HepG2 (cell line): ENCODE measurements around the gene SYP. TPM values are rescaled to one million over a fixed set of nuclear protein-coding genes. Genes with fewer than 3 reads are reported as not detected.

Source experiments
- ATAC-seq: fragments of 200-7000 bp; cut with Tn5 transposase; 3 replicates; pipeline ENCODE4 v1.9.1; 2020; ENCODE audit warnings: mild to moderate bottlenecking, moderate library complexity
- BruUV-seq: library from RNA; stranded (reverse); fragments of 400-500 nt; replicated peaks from 2 replicates; lab custom pipeline; 2021; lab: Mats Ljungman, UMichigan
- CTCF ChIA-PET: fragments of 300-600 bp; formaldehyde crosslinking; extraction: SDS; loops from one replicate; lab custom pipeline; 2021; ENCODE audit warnings: low total read pairs, inconsistent platforms, low intra/inter-chr PET ratio; lab: Yijun Ruan, JAX
- POLR2A ChIA-PET: fragments of 350-600 bp; sonication (Branson Sonifier 250); formaldehyde crosslinking; loops from one replicate; lab custom pipeline; 2020; ENCODE audit warnings: antibody characterized with exemption, inconsistent platforms; lab: Yijun Ruan, JAX
- DNase-seq: peaks from one replicate; pipeline ENCODE4 v3.0.0-alpha.2; 2015; ENCODE audit warnings: low spot score
- FAIRE-seq: peaks from 3 replicates; lab custom pipeline; 2011; peaks lifted over from hg19 to GRCh38; lab: Jason Lieb, UNC
- H2AFZ ChIP-seq: one replicate; pipeline ENCODE4 v1.6.1; 2011; ENCODE audit warnings: low read length, inconsistent platforms
- H3K27ac ChIP-seq: fragments of 300-600 bp; 3 replicates; pipeline ENCODE4 v1.8.0; 2011; ENCODE audit warnings: mixed run types, mild to moderate bottlenecking, mixed read lengths, low read length, inconsistent platforms; ENCODE audit not compliant: insufficient read depth; ENCODE audit errors: extremely low read length
- H3K27me3 ChIP-seq, 2 experiments: fragments of 200-600 bp in 1 of 2; 2 replicates in 1 of 2; 3 replicates in 1 of 2; pipeline versions ENCODE4 v1.6.0 to v1.8.0; 2011; ENCODE audit warnings: low read length in 2 of 2, mild to moderate bottlenecking in 2 of 2, moderate library complexity in 2 of 2, inconsistent platforms in 1 of 2; ENCODE audit not compliant: insufficient read depth in 2 of 2, control insufficient read depth in 1 of 2
- H3K36me3 ChIP-seq, 2 experiments: fragments of 200-600 bp in 1 of 2; replicated peaks in 1 of 2; 2 replicates in 1 of 2; 3 replicates in 1 of 2; pipeline versions ENCODE4 v1.5.1 to v1.8.0; 2011; ENCODE audit warnings: low read length in 2 of 2, inconsistent platforms in 1 of 2; ENCODE audit not compliant: insufficient read depth in 2 of 2, control insufficient read depth in 1 of 2
- H3K4me1 ChIP-seq: 2 replicates; pipeline ENCODE4 v1.5.1; 2012; ENCODE audit warnings: low read length, inconsistent platforms; ENCODE audit not compliant: insufficient read depth
- H3K4me2 ChIP-seq: 2 replicates; pipeline ENCODE4 v1.6.0; 2011; ENCODE audit warnings: low read depth, low read length, inconsistent platforms
- H3K4me3 ChIP-seq, 3 experiments: fragments of 200-600 bp in 1 of 3; sonication (generic), shearing (Covaris generic) in 1 of 3; replicated peaks in 1 of 3; 2 replicates each; pipeline ENCODE4 v1.5.1; 2011 to 2016; ENCODE audit warnings: low read length in 3 of 3, inconsistent platforms in 2 of 3, low read depth in 2 of 3, mild to moderate bottlenecking in 2 of 3, control low read depth in 1 of 3, mixed read lengths in 1 of 3; ENCODE audit not compliant: insufficient read depth in 1 of 3
- H3K79me2 ChIP-seq: one replicate; pipeline ENCODE4 v1.6.1; 2011; ENCODE audit warnings: low read length, inconsistent platforms; ENCODE audit not compliant: insufficient read depth
- H3K9ac ChIP-seq: 2 replicates; pipeline ENCODE4 v1.6.0; 2011; ENCODE audit warnings: mild to moderate bottlenecking, low read depth, low read length, inconsistent platforms; ENCODE audit not compliant: insufficient read depth
- H3K9me3 ChIP-seq: 2 replicates; pipeline ENCODE4 v1.5.1; 2012; ENCODE audit warnings: mild to moderate bottlenecking, low read length
- H4K20me1 ChIP-seq: 2 replicates; pipeline ENCODE4 v1.6.0; 2011; ENCODE audit warnings: inconsistent platforms, mild to moderate bottlenecking, low read length, moderate library complexity; ENCODE audit not compliant: insufficient read depth
- CEBPG ChIP-seq: IDR thresholded peaks from 2 replicates; pipeline ENCODE4 v1.6.1; 2016
- HNF4A ChIP-seq: sonication (generic); formaldehyde crosslinking; IDR thresholded peaks from 2 replicates; pipeline ENCODE4 v1.4.0; 2020; ENCODE audit warnings: missing genetic modification reagents
- USF2 ChIP-seq, 2 experiments: sonication (generic) in 1 of 2; formaldehyde crosslinking in 1 of 2; IDR thresholded peaks; 2 replicates each; pipeline versions ENCODE4 v1.5.1 to v1.6.1; 2011 to 2020; ENCODE audit warnings: borderline replicate concordance in 1 of 2, low read depth in 1 of 2, low read length in 1 of 2, mild to moderate bottlenecking in 1 of 2, missing genetic modification reagents in 1 of 2, moderate library complexity in 1 of 2
- ZBTB20 ChIP-seq: sonication (generic); formaldehyde crosslinking; IDR thresholded peaks from 2 replicates; pipeline ENCODE4 v1.8.1; 2023; ENCODE audit warnings: missing genetic modification reagents, low read depth, mild to moderate bottlenecking, borderline replicate concordance
- ZNF629 ChIP-seq: sonication (generic); formaldehyde crosslinking; conservative IDR thresholded peaks from 2 replicates; pipeline ENCODE4 v1.5.0; 2020; ENCODE audit warnings: missing genetic modification reagents
- WGBS: methylation state at CpG from one replicate; pipeline ENCODE4 v1.1.6; 2017; ENCODE audit warnings: low lambda C conversion rate; 5-methylcytosine and 5-hydroxymethylcytosine counted together
- in situ Hi-C: cut with HindIII; loops from 2 replicates; pipeline ENCODE4 v1.10.0; 2017; ENCODE audit warnings: low pct_unique_long_range_greater_than_20kb; ENCODE audit not compliant: extremely low pct_ligation_motif_present
- intact Hi-C: fragments of 100-400 bp; cut with micrococcal nuclease; formaldehyde crosslinking; loops from one replicate; pipeline ENCODE4 v1.10.0; 2022; ENCODE audit not compliant: unreplicated experiment
- polyA plus RNA-seq, 8 experiments: library from polyadenylated mRNA; depleted of rRNA in 3 of 8; stranded (reverse) in 7 of 8; unstranded in 1 of 8; fragments of >200 nt; fragmentation: Illumina TruSeq in 4 of 8; extraction: Trizol in 4 of 8; gene quantifications; 2 replicates each; pipeline versions ENCODE4 v1.2.1 to v1.2.3, GENCODE V29; 2011 to 2016; ENCODE audit warnings: low read depth in 4 of 8, missing spikeins in 1 of 8, mixed read lengths in 1 of 8; ENCODE audit not compliant: insufficient read depth in 1 of 8
- total RNA-seq, 5 experiments: library from RNA; depleted of rRNA; stranded (reverse); fragments of >200 nt; fragmentation: Illumina TruSeq; extraction: Trizol; gene quantifications; 2 replicates each; pipeline ENCODE4 v1.2.3, GENCODE V29; 2016; ENCODE audit warnings: low read depth in 1 of 5
- TF ChIP-seq, protein P1 (sequence below): sonication (generic); formaldehyde crosslinking; IDR thresholded peaks from 2 replicates; pipeline ENCODE4 v1.4.0; 2020; ENCODE audit warnings: missing genetic modification reagents, mild to moderate bottlenecking, borderline replicate concordance
- TF ChIP-seq, protein P2 (sequence below): sonication (generic); formaldehyde crosslinking; IDR thresholded peaks from 2 replicates; pipeline ENCODE4 v1.8.1; 2022; ENCODE audit warnings: low read depth, mild to moderate bottlenecking, missing genetic modification reagents

SYP gene
- total and polyA plus RNA-seq, 2 of the 13 experiments (the other 11 are each of a cell fraction or from before 2014, with no cell fraction given) = 2.0 to 2.5 TPM

GRCh38 chrX:49238735-49239134 is 38.7 kb upstream of the SYP start:
- H3K4me3 ChIP-seq = no peak overlapping the region
- intact Hi-C loops = no loop called here
- ATAC-seq (peak; percentile 49; the same call in 2 of the 3 replicates), DNase-seq (peak; percentile 29), FAIRE-seq (peak; percentile 37)
- no TSS peak for BruUV-seq
- WGBS = 57% methylated on average over 7 of the region's 7 CpGs
- H3K9ac ChIP-seq = no peak overlapping the region
- H3K4me2 ChIP-seq = no peak overlapping the region
- in situ Hi-C loops = no loop called here
- ChIA-PET POLR2A (no interaction called here), CTCF (no interaction called here)
- H3K36me3 ChIP-seq = no peaks in the 10 kb centered on the region; a peak in 1 of 5 replicates
- no peak overlapping the region for H3K27ac ChIP-seq
- H3K79me2 ChIP-seq = no peaks in the 10 kb centered on the region
- H3K27me3 ChIP-seq = no peaks in the 10 kb centered on the region
- H4K20me1 ChIP-seq = no peaks in the 10 kb centered on the region
- H3K4me1 ChIP-seq = peaks cover 25% of the 10 kb centered on the region; the same call in 1 of the 2 replicates
- TF ChIP-seq HNF4A (CRISPR knock-in tag) (peak; percentile 43), ZBTB20 (CRISPR knock-in tag) (no peak), USF2 (IDR thresholded peaks at IDR 0.05; ENCODE audit: low read depth, low read length) (no peak), USF2 (CRISPR knock-in tag; IDR thresholded peaks at IDR 0.05; ENCODE audit: borderline replicate concordance) (no peak), CEBPG (CRISPR knock-in tag) (0 out of 2 replicates have a peak, but pooled peaks have one; percentile 10), ZNF629 (CRISPR knock-in tag) (peak; percentile 65)
- TF ChIP-seq, protein P1, sequence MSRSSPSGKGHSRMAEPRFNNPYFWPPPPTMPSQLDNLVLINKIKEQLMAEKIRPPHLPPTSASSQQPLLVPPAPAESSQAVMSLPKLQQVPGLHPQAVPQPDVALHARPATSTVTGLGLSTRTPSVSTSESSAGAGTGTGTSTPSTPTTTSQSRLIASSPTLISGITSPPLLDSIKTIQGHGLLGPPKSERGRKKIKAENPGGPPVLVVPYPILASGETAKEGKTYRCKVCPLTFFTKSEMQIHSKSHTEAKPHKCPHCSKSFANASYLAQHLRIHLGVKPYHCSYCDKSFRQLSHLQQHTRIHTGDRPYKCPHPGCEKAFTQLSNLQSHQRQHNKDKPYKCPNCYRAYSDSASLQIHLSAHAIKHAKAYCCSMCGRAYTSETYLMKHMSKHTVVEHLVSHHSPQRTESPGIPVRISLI = peak; percentile 56; the same call in 1 of the 2 replicates
- TF ChIP-seq, protein P2, sequence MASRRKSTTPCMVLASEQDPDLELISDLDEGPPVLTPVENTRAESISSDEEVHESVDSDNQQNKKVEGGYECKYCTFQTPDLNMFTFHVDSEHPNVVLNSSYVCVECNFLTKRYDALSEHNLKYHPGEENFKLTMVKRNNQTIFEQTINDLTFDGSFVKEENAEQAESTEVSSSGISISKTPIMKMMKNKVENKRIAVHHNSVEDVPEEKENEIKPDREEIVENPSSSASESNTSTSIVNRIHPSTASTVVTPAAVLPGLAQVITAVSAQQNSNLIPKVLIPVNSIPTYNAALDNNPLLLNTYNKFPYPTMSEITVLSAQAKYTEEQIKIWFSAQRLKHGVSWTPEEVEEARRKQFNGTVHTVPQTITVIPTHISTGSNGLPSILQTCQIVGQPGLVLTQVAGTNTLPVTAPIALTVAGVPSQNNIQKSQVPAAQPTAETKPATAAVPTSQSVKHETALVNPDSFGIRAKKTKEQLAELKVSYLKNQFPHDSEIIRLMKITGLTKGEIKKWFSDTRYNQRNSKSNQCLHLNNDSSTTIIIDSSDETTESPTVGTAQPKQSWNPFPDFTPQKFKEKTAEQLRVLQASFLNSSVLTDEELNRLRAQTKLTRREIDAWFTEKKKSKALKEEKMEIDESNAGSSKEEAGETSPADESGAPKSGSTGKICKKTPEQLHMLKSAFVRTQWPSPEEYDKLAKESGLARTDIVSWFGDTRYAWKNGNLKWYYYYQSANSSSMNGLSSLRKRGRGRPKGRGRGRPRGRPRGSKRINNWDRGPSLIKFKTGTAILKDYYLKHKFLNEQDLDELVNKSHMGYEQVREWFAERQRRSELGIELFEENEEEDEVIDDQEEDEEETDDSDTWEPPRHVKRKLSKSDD (CRISPR knock-in tag) = no peak
- no peaks in the 10 kb centered on the region for H3K9me3 ChIP-seq
- no peak overlapping the region for H2AFZ ChIP-seq
